Neural progenitor cell (in vitro differentiated cells): ENCODE data around the gene WAS. TPM values are rescaled to one million over a fixed set of nuclear protein-coding genes. Genes with fewer than 3 reads are reported as not detected.

ENCODE experiments used
- DNase-seq: peaks from one replicate; pipeline ENCODE4 v3.0.0-alpha.2; 2016; ENCODE audit warnings: low spot score
- H2AFZ ChIP-seq: fragments of 200-600 bp; sonication (generic); replicated peaks from 2 replicates; pipeline ENCODE4 v1.6.1; 2016; ENCODE audit warnings: antibody characterized with exemption
- H3F3A ChIP-seq: fragments of 200-600 bp; sonication (generic); 2 replicates; pipeline ENCODE4 v1.6.1; 2016; ENCODE audit warnings: antibody characterized with exemption, low read depth
- H3K27ac ChIP-seq: fragments of 200-600 bp; sonication (generic); 2 replicates; pipeline ENCODE4 v1.5.1; 2016; ENCODE audit warnings: mild to moderate bottlenecking
- H3K27me3 ChIP-seq: fragments of 200-600 bp; sonication (generic); 2 replicates; pipeline ENCODE4 v1.6.1; 2016; ENCODE audit warnings: mild to moderate bottlenecking, moderate library complexity
- H3K36me3 ChIP-seq: fragments of 200-600 bp; sonication (generic); 2 replicates; pipeline ENCODE4 v1.5.1; 2016
- H3K4me1 ChIP-seq: fragments of 200-600 bp; sonication (generic); 2 replicates; pipeline ENCODE4 v1.6.1; 2016; ENCODE audit warnings: mixed run types
- H3K4me2 ChIP-seq: fragments of 200-600 bp; sonication (generic); 2 replicates; pipeline ENCODE4 v1.6.1; 2016
- H3K4me3 ChIP-seq: fragments of 200-600 bp; sonication (generic); 2 replicates; pipeline ENCODE4 v1.5.1; 2016
- H3K79me2 ChIP-seq: fragments of 200-600 bp; sonication (generic); 2 replicates; pipeline ENCODE4 v1.6.1; 2016; ENCODE audit warnings: low read depth
- H3K9ac ChIP-seq: fragments of 200-600 bp; sonication (generic); 2 replicates; pipeline ENCODE4 v1.6.1; 2016
- H3K9me3 ChIP-seq: fragments of 200-600 bp; sonication (generic); 2 replicates; pipeline ENCODE4 v1.5.1; 2016; ENCODE audit warnings: low read depth
- H4K20me1 ChIP-seq: fragments of 200-600 bp; sonication (generic); 2 replicates; pipeline ENCODE4 v1.6.1; 2016; ENCODE audit warnings: low read depth
- H3K27ac Mint-ChIP-seq: 3 replicates; pipeline ENCODE4 v1.8.0; 2021; ENCODE audit warnings: mixed read lengths
- H3K27me3 Mint-ChIP-seq: 2 replicates; pipeline ENCODE4 v1.8.0; 2022; ENCODE audit warnings: low read depth, mild to moderate bottlenecking, inconsistent platforms, moderate library complexity, mixed read lengths; ENCODE audit not compliant: insufficient read depth
- H3K36me3 Mint-ChIP-seq: 3 replicates; pipeline ENCODE4 v1.8.0; 2021; ENCODE audit warnings: mixed read lengths
- H3K4me1 Mint-ChIP-seq: 3 replicates; pipeline ENCODE4 v1.8.0; 2021; ENCODE audit warnings: mixed read lengths
- H3K4me3 Mint-ChIP-seq: 3 replicates; pipeline ENCODE4 v1.8.0; 2021; ENCODE audit warnings: mild to moderate bottlenecking, moderate library complexity, mixed read lengths
- H3K9me3 Mint-ChIP-seq: 3 replicates; pipeline ENCODE4 v1.8.0; 2020; ENCODE audit warnings: mixed read lengths
- EZH2 ChIP-seq: fragments of 200-600 bp; sonication (generic); IDR thresholded peaks from 2 replicates; pipeline ENCODE4 v1.6.1; 2017; ENCODE audit warnings: antibody characterized with exemption, mild to moderate bottlenecking, moderate library complexity
- EZH2phosphoT487 ChIP-seq: fragments of 200-600 bp; sonication (generic); IDR thresholded peaks from 2 replicates; pipeline ENCODE4 v1.6.1; 2017; ENCODE audit warnings: antibody characterized with exemption
- total RNA-seq: library from RNA; depleted of rRNA; stranded (reverse); fragments of >200 nt; gene quantifications from 2 replicates; pipeline ENCODE4 v1.2.3, GENCODE V29; 2015; ENCODE audit warnings: low replicate concordance
- TF ChIP-seq, protein P1 (sequence below): fragments of 200-600 bp; sonication (generic); IDR thresholded peaks from 2 replicates; pipeline ENCODE4 v1.5.1; 2017; ENCODE audit warnings: antibody characterized with exemption, mild to moderate bottlenecking

Gene WAS
- total RNA-seq: 0.37 TPM in 1 of 2 replicates, not detected in the other

DNA sequence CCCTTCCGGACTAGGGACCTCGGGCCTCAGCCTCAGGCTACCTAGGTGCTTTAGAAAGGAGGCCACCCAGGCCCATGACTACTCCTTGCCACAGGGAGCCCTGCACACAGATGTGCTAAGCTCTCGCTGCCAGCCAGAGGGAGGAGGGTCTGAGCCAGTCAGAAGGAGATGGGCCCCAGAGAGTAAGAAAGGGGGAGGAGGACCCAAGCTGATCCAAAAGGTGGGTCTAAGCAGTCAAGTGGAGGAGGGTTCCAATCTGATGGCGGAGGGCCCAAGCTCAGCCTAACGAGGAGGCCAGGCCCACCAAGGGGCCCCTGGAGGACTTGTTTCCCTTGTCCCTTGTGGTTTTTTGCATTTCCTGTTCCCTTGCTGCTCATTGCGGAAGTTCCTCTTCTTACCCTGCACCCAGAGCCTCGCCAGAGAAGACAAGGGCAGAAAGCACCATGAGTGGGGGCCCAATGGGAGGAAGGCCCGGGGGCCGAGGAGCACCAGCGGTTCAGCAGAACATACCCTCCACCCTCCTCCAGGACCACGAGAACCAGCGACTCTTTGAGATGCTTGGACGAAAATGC is at the start of gene WAS:
WAS (plus strand) TSS at position 389 of the 572 bp plus-strand sequence; CDS start at position 444, 55 bp downstream.
- Histone ChIP-seq H3F3A (no peaks in the 10 kb centered on the region), H3K27me3 (no peaks in the 10 kb centered on the region), H3K27ac (no peak within 1 kb of the TSS), H3K36me3 (no peaks in the 10 kb centered on the region), H3K79me2 (no peaks in the 10 kb centered on the region), H3K9ac (no peak within 1 kb of the TSS), H3K4me2 (no peak within 1 kb of the TSS), H3K4me1 (no peaks in the 10 kb centered on the region), H2AFZ (no peak within 1 kb of the TSS), H3K4me3 (no peak within 1 kb of the TSS), H4K20me1 (no peaks in the 10 kb centered on the region), H3K9me3 (no peaks in the 10 kb centered on the region)
- Mint-ChIP-seq H3K4me1 (no peaks in the 10 kb centered on the region), H3K27me3 (peaks cover 12% of the 10 kb centered on the region), H3K36me3 (no peaks in the 10 kb centered on the region), H3K4me3 (no peak within 1 kb of the TSS), H3K9me3 (peaks cover 16% of the 10 kb centered on the region), H3K27ac (no peak within 1 kb of the TSS)
- TF ChIP-seq EZH2phosphoT487 (no peak), EZH2 (no peak)
- TF ChIP-seq, protein P1, sequence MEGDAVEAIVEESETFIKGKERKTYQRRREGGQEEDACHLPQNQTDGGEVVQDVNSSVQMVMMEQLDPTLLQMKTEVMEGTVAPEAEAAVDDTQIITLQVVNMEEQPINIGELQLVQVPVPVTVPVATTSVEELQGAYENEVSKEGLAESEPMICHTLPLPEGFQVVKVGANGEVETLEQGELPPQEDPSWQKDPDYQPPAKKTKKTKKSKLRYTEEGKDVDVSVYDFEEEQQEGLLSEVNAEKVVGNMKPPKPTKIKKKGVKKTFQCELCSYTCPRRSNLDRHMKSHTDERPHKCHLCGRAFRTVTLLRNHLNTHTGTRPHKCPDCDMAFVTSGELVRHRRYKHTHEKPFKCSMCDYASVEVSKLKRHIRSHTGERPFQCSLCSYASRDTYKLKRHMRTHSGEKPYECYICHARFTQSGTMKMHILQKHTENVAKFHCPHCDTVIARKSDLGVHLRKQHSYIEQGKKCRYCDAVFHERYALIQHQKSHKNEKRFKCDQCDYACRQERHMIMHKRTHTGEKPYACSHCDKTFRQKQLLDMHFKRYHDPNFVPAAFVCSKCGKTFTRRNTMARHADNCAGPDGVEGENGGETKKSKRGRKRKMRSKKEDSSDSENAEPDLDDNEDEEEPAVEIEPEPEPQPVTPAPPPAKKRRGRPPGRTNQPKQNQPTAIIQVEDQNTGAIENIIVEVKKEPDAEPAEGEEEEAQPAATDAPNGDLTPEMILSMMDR: no peak
- no peak for DNase-seq

DNA sequence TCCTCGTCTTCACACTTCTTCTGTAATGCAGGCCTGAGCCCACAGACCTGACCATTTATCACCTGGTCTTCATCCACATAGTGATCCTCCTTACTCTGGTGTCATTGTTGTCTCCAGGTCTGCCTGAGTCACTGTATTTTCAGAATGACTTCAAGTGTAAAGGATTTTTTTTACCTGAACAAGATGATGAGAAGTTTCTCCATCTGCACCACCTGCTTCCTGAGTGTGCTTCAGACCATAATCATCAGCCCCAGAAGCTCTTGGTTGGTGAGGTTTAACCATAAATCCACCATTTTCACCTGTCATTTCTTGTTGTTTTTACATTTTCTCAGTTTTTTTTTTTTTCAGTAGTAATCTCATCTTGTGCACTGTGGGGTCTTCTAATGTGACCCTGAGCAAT is 47.3 kb upstream of the WAS start:
- no peaks in the 10 kb centered on the region for H3K36me3 Mint-ChIP-seq
- H3K9me3 Mint-ChIP-seq: peaks cover 4% of the 10 kb centered on the region
- Histone ChIP-seq H3K4me2 (no peak overlapping the region), H3K4me1 (no peaks in the 10 kb centered on the region), H3K27ac (no peak overlapping the region), H3K9me3 (no peaks in the 10 kb centered on the region), H2AFZ (no peak overlapping the region), H3K9ac (no peak overlapping the region), H4K20me1 (no peaks in the 10 kb centered on the region), H3K4me3 (no peak overlapping the region), H3K36me3 (no peaks in the 10 kb centered on the region), H3K27me3 (no peaks in the 10 kb centered on the region), H3F3A (peaks cover 7% of the 10 kb centered on the region), H3K79me2 (no peaks in the 10 kb centered on the region)
- no peaks in the 10 kb centered on the region for H3K4me1 Mint-ChIP-seq
- H3K27me3 Mint-ChIP-seq: no peaks in the 10 kb centered on the region
- no peak overlapping the region for H3K27ac Mint-ChIP-seq
- H3K4me3 Mint-ChIP-seq: no peak overlapping the region
- TF ChIP-seq EZH2phosphoT487 (no peak), EZH2 (no peak)
- TF ChIP-seq, protein P1: no peak
- no peak for DNase-seq

DNA sequence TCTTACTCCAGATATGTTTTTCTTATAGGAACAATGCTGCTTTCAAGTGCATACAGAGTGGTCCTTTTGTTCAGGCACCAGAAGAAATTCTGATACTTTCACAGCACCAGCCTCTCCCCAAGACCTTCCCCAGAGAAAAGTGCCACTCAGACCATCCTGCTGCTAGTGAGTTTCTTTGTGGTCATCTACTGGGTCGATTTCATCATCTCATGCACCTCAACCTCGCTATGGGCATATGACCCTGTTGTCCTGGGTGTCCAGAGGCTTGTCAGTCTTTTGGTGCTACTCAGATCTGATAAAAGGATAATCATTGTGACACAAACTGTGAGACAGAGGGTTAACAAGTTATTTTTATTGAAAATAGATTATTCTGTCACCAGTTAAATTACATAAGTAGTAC is 46.8 kb upstream of the WAS start:
- Histone ChIP-seq H3K27me3 (no peaks in the 10 kb centered on the region), H3F3A (peaks cover 4% of the 10 kb centered on the region), H3K4me1 (no peaks in the 10 kb centered on the region), H3K4me3 (no peak overlapping the region), H3K36me3 (no peaks in the 10 kb centered on the region), H3K27ac (no peak overlapping the region), H3K79me2 (no peaks in the 10 kb centered on the region), H3K9ac (no peak overlapping the region), H3K4me2 (no peak overlapping the region), H4K20me1 (no peaks in the 10 kb centered on the region), H2AFZ (no peak overlapping the region), H3K9me3 (no peaks in the 10 kb centered on the region)
- TF ChIP-seq EZH2phosphoT487: no peak
- TF ChIP-seq, protein P1: no peak
- TF ChIP-seq EZH2: no peak
- Mint-ChIP-seq H3K4me1 (no peaks in the 10 kb centered on the region), H3K9me3 (peaks cover 4% of the 10 kb centered on the region), H3K27ac (no peak overlapping the region), H3K36me3 (no peaks in the 10 kb centered on the region), H3K27me3 (no peaks in the 10 kb centered on the region), H3K4me3 (no peak overlapping the region)
- no peak for DNase-seq
